ENCODE measurements around the gene ATOSA. TPM values are rescaled to one million over a fixed set of nuclear protein-coding genes. Genes with fewer than 3 reads are reported as not detected.

The ATOSA gene
- total RNA-seq, result 10.4 and 15.0 TPM in 2 replicates

GRCh38 chr15:52679232-52680040 lies at the start of gene ATOSA:
Gene ATOSA, minus strand, starts transcription at chr15:52679388. Its CDS starts 1,367 bp downstream, at chr15:52678021.

Other genes with a start within 250 kb of the ATOSA start
- 20.8 and 31.3 TPM in 2 replicates for gene MYO5A, start 150.5 kb downstream of the ATOSA start, total RNA-seq
- 47.1 and 60.8 TPM in 2 replicates for gene ARPP19, start 110.4 kb downstream of the ATOSA start, total RNA-seq
- not detected in 2 replicates for gene ONECUT1, start 110.9 kb upstream of the ATOSA start, total RNA-seq